ENCODE data around the gene IBTK.

The IBTK gene

GRCh38 chr6:82217018-82217586, 30.4 kb downstream of the IBTK start:
- no peak overlapping the region for H3K27ac ChIP-seq (ENCODE audit: low read depth, low read length)
- H3K9me2 ChIP-seq (replicated peaks; ENCODE audit: insufficient read depth, low read length): no peaks in the 10 kb centered on the region
- H3K4me3 ChIP-seq (ENCODE audit: insufficient read depth, low read length, poor library complexity, severe bottlenecking): no peak overlapping the region
- H3K27me3 ChIP-seq (ENCODE audit: low read length): no peaks in the 10 kb centered on the region
- H3K9ac ChIP-seq (ENCODE audit: low read length): no peak overlapping the region
- H2AFZ ChIP-seq (ENCODE audit: low read depth, low read length, severe bottlenecking): no peak overlapping the region
- TF ChIP-seq CTCF (IDR thresholded peaks at IDR 0.05; ENCODE audit: insufficient read depth, low read length, poor library complexity, severe bottlenecking): no peak
- no peak overlapping the region for H3K4me2 ChIP-seq (ENCODE audit: low read depth, low read length, poor library complexity, severe bottlenecking)
- H3F3A ChIP-seq (ENCODE audit: insufficient read depth): no peaks in the 10 kb centered on the region
- no peaks in the 10 kb centered on the region for H4K20me1 ChIP-seq (ENCODE audit: low read depth, low read length)
- no peaks in the 10 kb centered on the region for H3K79me2 ChIP-seq (ENCODE audit: insufficient read depth, low read length)
- H3K36me3 ChIP-seq (ENCODE audit: low read length): peaks cover 32% of the 10 kb centered on the region; the same call in 1 of the 2 replicates
- no peaks in the 10 kb centered on the region for H3K9me3 ChIP-seq (ENCODE audit: insufficient read depth, low read length)

GRCh38 chr6:82216549-82216948, 31.0 kb downstream of the IBTK start:
- H3K9ac ChIP-seq (ENCODE audit: low read length): no peak overlapping the region
- no peaks in the 10 kb centered on the region for H3K27me3 ChIP-seq (ENCODE audit: low read length)
- no peaks in the 10 kb centered on the region for H3K9me2 ChIP-seq (replicated peaks; ENCODE audit: insufficient read depth, low read length)
- no peaks in the 10 kb centered on the region for H3K79me2 ChIP-seq (ENCODE audit: insufficient read depth, low read length)
- no peaks in the 10 kb centered on the region; the same call in 1 of the 2 replicates for H3F3A ChIP-seq (ENCODE audit: insufficient read depth)
- H3K4me3 ChIP-seq (ENCODE audit: insufficient read depth, low read length, poor library complexity, severe bottlenecking): no peak overlapping the region
- no peak for TF ChIP-seq EZH2phosphoT487 (conservative IDR thresholded peaks at IDR 0.05; ENCODE audit: low read length)
- no peak for TF ChIP-seq CTCF (IDR thresholded peaks at IDR 0.05; ENCODE audit: insufficient read depth, low read length, poor library complexity, severe bottlenecking)
- no peak overlapping the region for H3K4me2 ChIP-seq (ENCODE audit: low read depth, low read length, poor library complexity, severe bottlenecking)
- no peak overlapping the region for H2AFZ ChIP-seq (ENCODE audit: low read depth, low read length, severe bottlenecking)
- peaks cover 32% of the 10 kb centered on the region; the same call in 1 of the 2 replicates for H3K36me3 ChIP-seq (ENCODE audit: low read length)
- H3K9me3 ChIP-seq (ENCODE audit: insufficient read depth, low read length): no peaks in the 10 kb centered on the region
- H4K20me1 ChIP-seq (ENCODE audit: low read depth, low read length): no peaks in the 10 kb centered on the region
- no peak overlapping the region for H3K27ac ChIP-seq (ENCODE audit: low read depth, low read length)

GRCh38 chr6:82211326-82211725, 36.2 kb downstream of the IBTK start:
- Histone ChIP-seq H3K9ac (ENCODE audit: low read length) (no peak overlapping the region), H4K20me1 (ENCODE audit: low read depth, low read length) (no peaks in the 10 kb centered on the region), H3F3A (ENCODE audit: insufficient read depth) (no peaks in the 10 kb centered on the region; the same call in 1 of the 2 replicates), H3K27ac (ENCODE audit: low read depth, low read length) (no peak overlapping the region), H3K4me2 (ENCODE audit: low read depth, low read length, poor library complexity, severe bottlenecking) (no peak overlapping the region), H3K9me3 (ENCODE audit: insufficient read depth, low read length) (no peaks in the 10 kb centered on the region), H2AFZ (ENCODE audit: low read depth, low read length, severe bottlenecking) (no peak overlapping the region), H3K79me2 (ENCODE audit: insufficient read depth, low read length) (no peaks in the 10 kb centered on the region), H3K4me3 (ENCODE audit: insufficient read depth, low read length, poor library complexity, severe bottlenecking) (no peak overlapping the region), H3K27me3 (ENCODE audit: low read length) (no peaks in the 10 kb centered on the region), H3K9me2 (replicated peaks; ENCODE audit: insufficient read depth, low read length) (no peaks in the 10 kb centered on the region), H3K36me3 (ENCODE audit: low read length) (peaks cover 24% of the 10 kb centered on the region; the same call in 1 of the 2 replicates)
- TF ChIP-seq CTCF (IDR thresholded peaks at IDR 0.05; ENCODE audit: insufficient read depth, low read length, poor library complexity, severe bottlenecking): no peak
